CD14-positive monocyte (primary cell): Measurements from ENCODE around the gene NFATC2. TPM values are rescaled to one million over a fixed set of nuclear protein-coding genes. Genes with fewer than 3 reads are reported as not detected.

ENCODE experiments used
- DNase-seq, 3 donors: peaks; one replicate each; pipeline ENCODE4 v3.0.0-alpha.2; 2011 to 2022
- H2AFZ ChIP-seq: 2 replicates; pipeline ENCODE4 v1.6.0; 2012; ENCODE audit warnings: mild to moderate bottlenecking, low read depth, low read length, inconsistent platforms; ENCODE audit not compliant: insufficient read depth, poor library complexity, severe bottlenecking
- H3K27ac ChIP-seq, 2 donors: 1 replicate in 1 of 2; 2 replicates in 1 of 2; pipeline ENCODE4 v1.5.1; 2012 to 2013; ENCODE audit warnings: low read length in 2 of 2, control low read depth in 1 of 2, inconsistent platforms in 1 of 2, low read depth in 1 of 2, mild to moderate bottlenecking in 1 of 2
- H3K27me3 ChIP-seq, 2 donors: one replicate each; pipeline versions ENCODE4 v1.6.0 to v1.6.1; 2011 to 2013; ENCODE audit warnings: low read length in 2 of 2; ENCODE audit not compliant: control insufficient read depth in 2 of 2, insufficient read depth in 2 of 2
- H3K36me3 ChIP-seq, 2 donors: replicated peaks in 1 of 2; 1 replicate in 1 of 2; 2 replicates in 1 of 2; pipeline versions ENCODE4 v1.5.1 to v1.6.1; 2012 to 2013; ENCODE audit warnings: low read length in 2 of 2, control low read depth in 1 of 2, inconsistent platforms in 1 of 2, mild to moderate bottlenecking in 1 of 2; ENCODE audit not compliant: insufficient read depth in 2 of 2, control insufficient read depth in 1 of 2
- H3K4me1 ChIP-seq, 2 donors: 1 replicate in 1 of 2; 2 replicates in 1 of 2; pipeline versions ENCODE4 v1.5.1 to v1.6.1; 2012 to 2013; ENCODE audit warnings: low read length in 2 of 2, control low read depth in 1 of 2, inconsistent platforms in 1 of 2, mild to moderate bottlenecking in 1 of 2, moderate library complexity in 1 of 2; ENCODE audit not compliant: insufficient read depth in 2 of 2, control insufficient read depth in 1 of 2
- H3K4me2 ChIP-seq: replicated peaks from 2 replicates; pipeline ENCODE3; 2012; ENCODE audit warnings: low read length, moderate library complexity, mild to moderate bottlenecking; ENCODE audit not compliant: poor library complexity, severe bottlenecking; ENCODE audit errors: extremely low read depth
- H3K4me3 ChIP-seq, 3 experiments: fragments of 200-600 bp in 1 of 3; sonication (generic) in 1 of 3; replicated peaks in 1 of 3; 1 replicate in 2 of 3; 2 replicates in 1 of 3; pipeline ENCODE4 v1.5.1; 2011 to 2013; ENCODE audit warnings: low read length in 3 of 3, mild to moderate bottlenecking in 3 of 3, control low read depth in 2 of 3, low read depth in 2 of 3, inconsistent platforms in 1 of 3, moderate library complexity in 1 of 3
- H3K79me2 ChIP-seq: 2 replicates; pipeline ENCODE4 v1.6.0; 2012; ENCODE audit warnings: mild to moderate bottlenecking, control low read depth, inconsistent platforms, low read length, moderate library complexity; ENCODE audit not compliant: insufficient read depth
- H3K9ac ChIP-seq: 2 replicates; pipeline ENCODE4 v1.6.0; 2017; ENCODE audit warnings: low read length, mild to moderate bottlenecking; ENCODE audit not compliant: insufficient read depth, poor library complexity, severe bottlenecking
- H3K9me3 ChIP-seq, 2 donors: replicated peaks in 1 of 2; 1 replicate in 1 of 2; 2 replicates in 1 of 2; pipeline versions ENCODE4 v1.5.1 to v1.6.1; 2012 to 2013; ENCODE audit warnings: low read length in 2 of 2, control low read depth in 1 of 2; ENCODE audit not compliant: control insufficient read depth in 1 of 2, insufficient read depth in 1 of 2
- H4K20me1 ChIP-seq: 2 replicates; pipeline ENCODE4 v1.6.0; 2012; ENCODE audit warnings: mild to moderate bottlenecking, low read length, control low read depth, moderate library complexity; ENCODE audit not compliant: insufficient read depth
- H3K27ac Mint-ChIP-seq, 7 donors: one replicate each; pipeline ENCODE4 v1.8.0; 2020; ENCODE audit warnings: mild to moderate bottlenecking in 7 of 7, mixed read lengths in 7 of 7, moderate library complexity in 6 of 7, inconsistent platforms in 2 of 7
- H3K27me3 Mint-ChIP-seq, 3 donors: one replicate each; pipeline ENCODE4 v1.8.0; 2021 to 2022; ENCODE audit warnings: low read depth in 3 of 3, mild to moderate bottlenecking in 3 of 3, mixed read lengths in 3 of 3, moderate library complexity in 3 of 3, inconsistent platforms in 1 of 3
- H3K36me3 Mint-ChIP-seq, 2 donors: one replicate each; pipeline ENCODE4 v1.8.0; 2020; ENCODE audit warnings: mixed read lengths in 2 of 2, inconsistent platforms in 1 of 2, mild to moderate bottlenecking in 1 of 2
- H3K4me1 Mint-ChIP-seq: one replicate; pipeline ENCODE4 v1.8.0; 2020; ENCODE audit warnings: mild to moderate bottlenecking, mixed read lengths
- H3K4me3 Mint-ChIP-seq, 2 donors: one replicate each; pipeline ENCODE4 v1.8.0; 2020; ENCODE audit warnings: mild to moderate bottlenecking in 2 of 2, mixed read lengths in 2 of 2, moderate library complexity in 1 of 2
- H3K9me3 Mint-ChIP-seq, 7 donors: one replicate each; pipeline ENCODE4 v1.8.0; 2020 to 2022; ENCODE audit warnings: mixed read lengths in 7 of 7, mild to moderate bottlenecking in 6 of 7, moderate library complexity in 6 of 7, inconsistent platforms in 2 of 7
- WGBS: methylation state at CpG from one replicate; pipeline ENCODE4 v1.1.5; 2013; ENCODE audit warnings: missing lambda C conversion rate; ENCODE audit not compliant: insufficient coverage; 5-methylcytosine and 5-hydroxymethylcytosine counted together
- intact Hi-C, 2 donors: fragments of 100-400 bp; cut with micrococcal nuclease; formaldehyde crosslinking; loops; one replicate each; pipeline versions ENCODE4 v1.15.0 to v1.15.1; 2023
- polyA plus RNA-seq, 3 donors: library from polyadenylated mRNA; depleted of rRNA in 1 of 3; unstranded in 2 of 3; stranded (reverse) in 1 of 3; fragments of 300-500 nt in 2 of 3; fragments of >200 nt in 1 of 3; fragmentation: Illumina TruSeq in 2 of 3; gene quantifications; 1 replicate in 2 of 3; 2 replicates in 1 of 3; pipeline ENCODE4 v1.2.3, GENCODE V29; 2012 to 2021
- TF ChIP-seq, protein P1 (sequence below): fragments of 200-600 bp; IDR thresholded peaks from one replicate; pipeline ENCODE4 v1.8.0; 2022; ENCODE audit warnings: antibody characterized with exemption, mild to moderate bottlenecking

The NFATC2 gene
- polyA plus RNA-seq, 3 donors, result 0.03 to 0.18 (median 0.11) TPM

DNA sequence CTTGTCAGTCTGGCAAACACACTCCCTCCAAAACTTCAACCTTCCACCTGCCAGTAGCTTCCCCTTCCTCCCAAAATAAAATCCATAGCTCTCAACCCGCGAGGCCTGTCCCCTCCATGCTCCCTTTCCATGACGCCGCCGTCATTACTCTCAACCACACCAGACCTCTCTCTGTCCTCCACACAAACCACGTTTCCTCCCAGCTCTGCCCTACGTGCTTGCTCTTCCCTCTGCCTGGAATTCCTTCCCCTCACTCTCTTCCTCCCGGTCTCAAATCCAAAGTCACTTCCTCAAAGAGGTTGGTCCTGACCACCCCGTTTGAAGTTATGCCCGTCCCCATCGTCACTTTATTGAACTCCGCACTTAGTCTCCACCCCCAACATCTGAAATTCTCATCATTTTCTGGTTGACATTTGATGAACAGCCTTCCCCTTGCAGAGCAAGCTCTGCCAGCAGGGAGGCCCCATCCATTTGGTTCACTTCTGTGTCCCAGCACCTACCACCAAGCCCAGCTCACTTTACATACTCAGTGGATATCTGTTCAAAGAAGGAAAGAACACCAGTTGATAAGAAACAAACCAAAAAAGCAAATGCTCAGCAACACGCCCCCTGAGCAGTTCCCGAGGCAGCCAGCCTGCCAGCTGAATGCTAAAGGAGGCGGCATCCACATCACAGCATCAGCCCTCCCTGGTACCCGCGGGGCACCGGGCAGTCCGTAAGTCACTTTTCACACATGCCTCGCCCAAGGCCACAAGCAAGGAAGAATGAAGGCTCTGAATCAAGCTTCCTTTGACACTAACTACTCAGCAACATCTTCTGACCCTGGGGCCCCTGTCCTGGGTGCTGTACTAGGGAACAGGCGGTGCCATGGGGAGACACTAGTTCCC is 125.0 kb downstream of the NFATC2 start:
- peaks cover 0 to 6% (median 0%) of the 10 kb centered on the region in 3 donors for H3K27me3 Mint-ChIP-seq
- Histone ChIP-seq H3K9me3 (no peaks in the 10 kb centered on the region), H2AFZ (no peak overlapping the region), H3K36me3 (no peaks in the 10 kb centered on the region), H3K9ac (no peak overlapping the region), H3K4me2 (no peak overlapping the region), H4K20me1 (no peaks in the 10 kb centered on the region), H3K4me3 (no peak overlapping the region), H3K4me1 (no peaks in the 10 kb centered on the region), H3K27me3 (no peaks in the 10 kb centered on the region), H3K27ac (no peak overlapping the region), H3K79me2 (no peaks in the 10 kb centered on the region)
- no peaks in the 10 kb centered on the region for H3K9me3 Mint-ChIP-seq
- H3K4me3 Mint-ChIP-seq, result no peak overlapping the region
- WGBS, result 60% methylated on average over 20 of the region's 21 CpGs
- TF ChIP-seq, protein P1, sequence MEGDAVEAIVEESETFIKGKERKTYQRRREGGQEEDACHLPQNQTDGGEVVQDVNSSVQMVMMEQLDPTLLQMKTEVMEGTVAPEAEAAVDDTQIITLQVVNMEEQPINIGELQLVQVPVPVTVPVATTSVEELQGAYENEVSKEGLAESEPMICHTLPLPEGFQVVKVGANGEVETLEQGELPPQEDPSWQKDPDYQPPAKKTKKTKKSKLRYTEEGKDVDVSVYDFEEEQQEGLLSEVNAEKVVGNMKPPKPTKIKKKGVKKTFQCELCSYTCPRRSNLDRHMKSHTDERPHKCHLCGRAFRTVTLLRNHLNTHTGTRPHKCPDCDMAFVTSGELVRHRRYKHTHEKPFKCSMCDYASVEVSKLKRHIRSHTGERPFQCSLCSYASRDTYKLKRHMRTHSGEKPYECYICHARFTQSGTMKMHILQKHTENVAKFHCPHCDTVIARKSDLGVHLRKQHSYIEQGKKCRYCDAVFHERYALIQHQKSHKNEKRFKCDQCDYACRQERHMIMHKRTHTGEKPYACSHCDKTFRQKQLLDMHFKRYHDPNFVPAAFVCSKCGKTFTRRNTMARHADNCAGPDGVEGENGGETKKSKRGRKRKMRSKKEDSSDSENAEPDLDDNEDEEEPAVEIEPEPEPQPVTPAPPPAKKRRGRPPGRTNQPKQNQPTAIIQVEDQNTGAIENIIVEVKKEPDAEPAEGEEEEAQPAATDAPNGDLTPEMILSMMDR, result no peak
- intact Hi-C loops, result no loop called here
- DNase-seq, result no peak
- no peaks in the 10 kb centered on the region for H3K36me3 Mint-ChIP-seq
- peak overlapping the region in 2 of 7 donors; percentile 1 to 61 for H3K27ac Mint-ChIP-seq
- peaks cover 9% of the 10 kb centered on the region for H3K4me1 Mint-ChIP-seq

DNA sequence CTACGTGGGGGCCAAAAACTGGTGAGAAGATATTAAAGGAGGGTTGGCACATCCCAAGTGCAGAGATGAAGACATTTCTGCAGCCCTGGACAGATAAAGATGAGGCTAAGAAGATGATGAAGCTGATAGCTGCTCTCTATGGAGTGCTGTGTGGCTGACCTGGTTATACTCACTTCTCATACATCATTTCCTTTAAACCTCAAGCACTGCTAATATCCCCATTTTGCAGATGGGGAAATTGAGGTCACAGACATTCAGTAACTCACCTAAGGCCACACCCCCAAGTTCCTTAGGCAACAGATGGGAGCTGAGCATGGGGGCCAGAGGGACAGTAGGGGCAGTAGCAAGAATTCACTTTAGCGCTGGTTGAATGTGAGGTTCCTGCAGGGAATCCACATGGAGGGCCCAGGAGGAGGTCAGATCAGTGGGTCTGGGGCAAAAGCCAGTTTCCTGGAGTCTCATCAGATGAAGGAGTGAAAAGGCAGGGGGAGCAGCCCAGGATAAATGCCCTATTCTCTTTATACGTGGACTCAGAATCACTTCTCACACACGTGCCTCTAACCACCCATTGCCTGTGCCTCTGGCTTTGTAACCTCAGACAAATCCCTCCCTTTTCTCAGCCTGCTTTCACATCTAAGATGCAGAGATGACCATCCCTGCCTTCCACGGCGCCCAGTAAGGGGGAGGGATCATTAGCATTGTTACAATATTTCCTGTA is 125.8 kb downstream of the NFATC2 start:
- H2AFZ ChIP-seq, result no peak overlapping the region
- no peak overlapping the region for H3K4me3 Mint-ChIP-seq
- H3K4me1 ChIP-seq, result no peaks in the 10 kb centered on the region
- H3K79me2 ChIP-seq, result no peaks in the 10 kb centered on the region
- H3K36me3 Mint-ChIP-seq, result no peaks in the 10 kb centered on the region
- WGBS, result 95% methylated on average over 2 of the region's 6 CpGs
- TF ChIP-seq, protein P1, result no peak
- intact Hi-C loops, result no loop called here
- no peak overlapping the region for H3K9ac ChIP-seq
- no peaks in the 10 kb centered on the region for H3K9me3 ChIP-seq
- DNase-seq, result no peak
- H3K27me3 Mint-ChIP-seq, result peaks cover 0 to 9% (median 0%) of the 10 kb centered on the region in 3 donors
- H4K20me1 ChIP-seq, result no peaks in the 10 kb centered on the region
- no peaks in the 10 kb centered on the region for H3K27me3 ChIP-seq
- H3K9me3 Mint-ChIP-seq, result no peaks in the 10 kb centered on the region
- no peak overlapping the region for H3K4me3 ChIP-seq
- H3K4me1 Mint-ChIP-seq, result peaks cover 9% of the 10 kb centered on the region
- H3K27ac Mint-ChIP-seq, result peak overlapping the region in 1 of 7 donors; percentile 60
- H3K36me3 ChIP-seq, result no peaks in the 10 kb centered on the region
- H3K4me2 ChIP-seq, result no peak overlapping the region
- H3K27ac ChIP-seq, result no peak overlapping the region
